Endothelial cell of umbilical vein (primary cell): Measurements from ENCODE around the gene EIF2S1. TPM values are rescaled to one million over a fixed set of nuclear protein-coding genes. Genes with fewer than 3 reads are reported as not detected.

Source experiments
- BruUV-seq: library from RNA; stranded (reverse); fragments of 400-500 nt; replicated peaks from 2 replicates; lab custom pipeline; 2021; lab: Mats Ljungman, UMichigan
- CTCF ChIA-PET: fragments of 300-600, 350-600 bp; sonication (Branson Sonifier 250); formaldehyde crosslinking; loops from one replicate; lab custom pipeline; 2021; ENCODE audit warnings: antibody characterized with exemption, inconsistent platforms; lab: Charles Lee
- POLR2A ChIA-PET: fragments of 300-600, 350-600 bp; sonication (Branson Sonifier 250); formaldehyde crosslinking; loops from one replicate; lab custom pipeline; 2021; ENCODE audit warnings: antibody characterized with exemption, inconsistent platforms; lab: Charles Lee
- DNase-seq: peaks from one replicate; pipeline ENCODE4 v3.0.0-alpha.2; 2011; ENCODE audit warnings: low read depth, low spot score
- FAIRE-seq: peaks from 2 replicates; lab custom pipeline; 2011; peaks lifted over from hg19 to GRCh38; lab: Jason Lieb, UNC
- H2AFZ ChIP-seq: 2 replicates; pipeline ENCODE4 v1.6.0; 2012; ENCODE audit warnings: low read depth, low read length, control low read depth, inconsistent platforms
- H3K27ac ChIP-seq: 2 replicates; pipeline ENCODE4 v1.5.1; 2011; ENCODE audit warnings: low read depth, mild to moderate bottlenecking, control low read depth, low read length, moderate library complexity; ENCODE audit not compliant: insufficient read depth
- H3K27me3 ChIP-seq, 2 experiments: 2 replicates each; pipeline versions ENCODE4 v1.6.0 to v1.6.1; 2011; ENCODE audit warnings: low read length in 2 of 2, mixed read lengths in 1 of 2; ENCODE audit not compliant: control insufficient read depth in 2 of 2, insufficient read depth in 2 of 2
- H3K36me3 ChIP-seq, 2 experiments: 2 replicates in 1 of 2; 3 replicates in 1 of 2; pipeline ENCODE4 v1.5.1; 2011; ENCODE audit warnings: low read length in 2 of 2, mild to moderate bottlenecking in 1 of 2, moderate library complexity in 1 of 2; ENCODE audit not compliant: control insufficient read depth in 2 of 2, insufficient read depth in 2 of 2; ENCODE audit errors: extremely low read depth in 1 of 2
- H3K4me1 ChIP-seq: 3 replicates; pipeline ENCODE4 v1.5.1; 2011; ENCODE audit warnings: mild to moderate bottlenecking, low read length; ENCODE audit not compliant: control insufficient read depth, insufficient read depth; ENCODE audit errors: extremely low read depth
- H3K4me2 ChIP-seq: 2 replicates; pipeline ENCODE4 v1.6.1; 2011; ENCODE audit warnings: low read length, control low read depth, mixed read lengths; ENCODE audit not compliant: insufficient read depth
- H3K4me3 ChIP-seq, 3 experiments: fragments of 200-600 bp in 1 of 3; sonication (generic), shearing (Covaris generic) in 1 of 3; replicated peaks in 1 of 3; 2 replicates each; pipeline ENCODE4 v1.5.1; 2011 to 2016; ENCODE audit warnings: control low read depth in 3 of 3, low read length in 3 of 3, mild to moderate bottlenecking in 2 of 3, inconsistent platforms in 1 of 3, low read depth in 1 of 3, moderate library complexity in 1 of 3; ENCODE audit not compliant: insufficient read depth in 1 of 3
- H3K79me2 ChIP-seq: 2 replicates; pipeline ENCODE4 v1.6.0; 2012; ENCODE audit warnings: low read length, inconsistent platforms; ENCODE audit not compliant: control insufficient read depth, insufficient read depth
- H3K9ac ChIP-seq: replicated peaks from 2 replicates; pipeline ENCODE3; 2011; ENCODE audit warnings: low read length, control low read depth; ENCODE audit not compliant: insufficient read depth; ENCODE audit errors: extremely low read depth
- H3K9me1 ChIP-seq: replicated peaks from 3 replicates; pipeline ENCODE4 v1.6.0; 2011; ENCODE audit warnings: mild to moderate bottlenecking, low read length; ENCODE audit not compliant: control insufficient read depth, insufficient read depth; ENCODE audit errors: extremely low read depth
- H3K9me3 ChIP-seq: replicated peaks from 2 replicates; pipeline ENCODE4 v1.5.1; 2012; ENCODE audit warnings: low read length, inconsistent platforms; ENCODE audit not compliant: control insufficient read depth, insufficient read depth
- H4K20me1 ChIP-seq: replicated peaks from 2 replicates; pipeline ENCODE3; 2011; ENCODE audit warnings: mild to moderate bottlenecking, low read length; ENCODE audit not compliant: control insufficient read depth, insufficient read depth; ENCODE audit errors: extremely low read depth
- CTCF ChIP-seq, 2 donors: IDR thresholded peaks; 1 replicate in 1 of 2; 2 replicates in 1 of 2; pipeline ENCODE4 v1.5.1; 2011; ENCODE audit warnings: low read length in 2 of 2, mild to moderate bottlenecking in 2 of 2, moderate library complexity in 2 of 2, control low read depth in 1 of 2, inconsistent platforms in 1 of 2, low read depth in 1 of 2; ENCODE audit not compliant: insufficient read depth in 1 of 2; ENCODE audit errors: extremely low read depth in 1 of 2
- EZH2 ChIP-seq: IDR thresholded peaks from 2 replicates; pipeline ENCODE4 v1.6.1; 2012; ENCODE audit warnings: borderline replicate concordance, low read depth, mild to moderate bottlenecking, moderate library complexity, low read length, inconsistent platforms; ENCODE audit not compliant: severe bottlenecking
- FOS ChIP-seq: IDR thresholded peaks from 2 replicates; pipeline ENCODE4 v1.6.1; 2011; ENCODE audit warnings: mild to moderate bottlenecking, low read length, moderate library complexity, borderline replicate concordance; ENCODE audit not compliant: insufficient read depth
- GATA2 ChIP-seq: IDR thresholded peaks from 2 replicates; pipeline ENCODE4 v1.7.0; 2011; ENCODE audit warnings: low read depth, mild to moderate bottlenecking, moderate library complexity, mixed read lengths, low read length; ENCODE audit not compliant: insufficient read length, insufficient read depth
- JUN ChIP-seq: IDR thresholded peaks from 2 replicates; pipeline ENCODE4 v1.6.1; 2011; ENCODE audit warnings: borderline replicate concordance, low read depth; ENCODE audit not compliant: insufficient read length, insufficient read depth
- MAX ChIP-seq: IDR thresholded peaks from 2 replicates; pipeline ENCODE4 v1.6.1; 2011; ENCODE audit not compliant: insufficient read depth, insufficient read length
- MYC ChIP-seq: IDR thresholded peaks from one replicate; pipeline ENCODE4 v1.6.1; 2011; ENCODE audit warnings: mild to moderate bottlenecking, low read depth, low read length
- POLR2A ChIP-seq: IDR thresholded peaks from 2 replicates; pipeline ENCODE4 v1.6.1; 2012; ENCODE audit warnings: low read depth, mild to moderate bottlenecking, control low read depth, low read length
- POLR2AphosphoS5 ChIP-seq: IDR thresholded peaks from 2 replicates; pipeline ENCODE4 v1.6.1; 2012; ENCODE audit warnings: low read depth, mild to moderate bottlenecking, control low read depth, low read length, moderate library complexity; ENCODE audit not compliant: insufficient read depth
- dilution Hi-C: fragments of 300-500 bp; cut with MboI; formaldehyde crosslinking; loops from one replicate; pipeline ENCODE4 v1.15.0; 2019; ENCODE audit warnings: low sequenced_read_pairs; ENCODE audit not compliant: extremely low pct_ligation_motif_present
- intact Hi-C: fragments of 100-400 bp; cut with micrococcal nuclease; formaldehyde crosslinking; loops from one replicate; pipeline ENCODE4 v1.10.0; 2022
- polyA plus RNA-seq, 4 experiments: library from polyadenylated mRNA; depleted of rRNA in 3 of 4; stranded (reverse) in 3 of 4; unstranded in 1 of 4; fragments of >200 nt; gene quantifications; 2 replicates each; pipeline versions ENCODE4 v1.2.1 to v1.2.3, GENCODE V29; 2011 to 2012; ENCODE audit warnings: missing spikeins in 1 of 4
- total RNA-seq: library from RNA; stranded (reverse); gene quantifications from 2 replicates; pipeline ENCODE4 v1.2.3, GENCODE V29; 2021

The EIF2S1 gene
- total and polyA plus RNA-seq, 2 donors (not counting 3 experiments of a cell fraction or from before 2014, with no cell fraction given) = 36.8 to 135 TPM

DNA sequence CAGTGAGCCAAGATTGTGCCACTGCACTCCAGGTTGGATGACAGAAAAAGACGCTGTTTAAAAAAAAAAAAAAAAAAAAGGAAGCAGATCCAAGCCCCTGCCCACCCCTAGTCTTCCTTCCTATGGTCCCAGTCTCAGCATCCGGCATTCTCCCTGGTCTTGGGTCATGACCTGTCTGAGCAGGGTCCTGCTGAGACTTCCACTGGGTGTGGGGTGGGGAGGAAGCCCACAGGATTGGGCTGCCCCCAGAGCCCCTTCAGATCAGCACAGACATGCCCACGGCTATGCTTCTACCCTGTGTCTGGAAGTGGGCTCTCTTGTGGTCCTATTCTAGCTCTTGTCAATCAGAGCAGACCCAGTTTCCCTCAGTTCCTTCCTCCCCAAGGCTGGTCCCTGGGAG is 64.4 kb downstream of the EIF2S1 start:
- no peaks in the 10 kb centered on the region for H3K36me3 ChIP-seq
- DNase-seq = no peak
- dilution Hi-C loops (no loop called here), intact Hi-C loops (loop anchor here (10.0 kb wide), 1 partner anchor 90 kb away; no protein-coding TSS in a partner anchor)
- H3K9me3 ChIP-seq = no peaks in the 10 kb centered on the region
- ChIA-PET CTCF (interaction anchor here (0.6 to 9.1 kb wide), 6 partner anchors 12 to 278 kb away, joined by 3 to 298 read pairs (median 3); partner anchors contain the start of genes PLEK2 and RDH12), POLR2A (no interaction called here)
- BruUV-seq = no TSS peak
- H3K4me1 ChIP-seq = peaks cover 2% of the 10 kb centered on the region
- H3K4me3 ChIP-seq = no peak overlapping the region
- no peaks in the 10 kb centered on the region for H3K79me2 ChIP-seq
- H3K9ac ChIP-seq = no peak overlapping the region
- peak overlapping the region; percentile 60 for H2AFZ ChIP-seq
- no peaks in the 10 kb centered on the region for H3K27me3 ChIP-seq
- no peak for TF ChIP-seq EZH2
- no peak for TF ChIP-seq GATA2
- no peak for TF ChIP-seq JUN
- no peak for FAIRE-seq
- no peaks in the 10 kb centered on the region for H3K9me1 ChIP-seq
- H3K27ac ChIP-seq = no peak overlapping the region
- H4K20me1 ChIP-seq = no peaks in the 10 kb centered on the region
- H3K4me2 ChIP-seq = no peak overlapping the region

- H3K4me3 ChIP-seq = no peak overlapping the region
- no peak overlapping the region for H3K27ac ChIP-seq
- peaks cover 2% of the 10 kb centered on the region for H3K4me1 ChIP-seq
- TF ChIP-seq JUN (no peak), CTCF (IDR thresholded peaks at IDR 0.05; ENCODE audit: extremely low read depth in 1 of 2, insufficient read depth in 1 of 2, low read depth in 1 of 2, low read length in 2 of 2) (no peak), GATA2 (no peak), POLR2A (no peak), MYC (no peak), EZH2 (no peak), MAX (no peak), FOS (no peak), POLR2AphosphoS5 (no peak)
- H3K79me2 ChIP-seq = no peaks in the 10 kb centered on the region
- intact Hi-C loops = loop anchor here (2.0 to 10.0 kb wide), 2 partner anchors 89 to 107 kb away; partner anchors contain the start of gene PLEKHH1
- no peaks in the 10 kb centered on the region for H3K36me3 ChIP-seq
- no peaks in the 10 kb centered on the region for H3K9me1 ChIP-seq
- no peaks in the 10 kb centered on the region for H3K9me3 ChIP-seq
- no peak for DNase-seq
- CTCF ChIA-PET = interaction anchor here (1.7 to 9.1 kb wide), 9 partner anchors 9 to 277 kb away, joined by 3 to 298 read pairs (median 18); partner anchors contain the start of genes ATP6V1D, EIF2S1, PIGH and PLEK2
- no peak overlapping the region for H3K4me2 ChIP-seq
- H2AFZ ChIP-seq = no peak overlapping the region
- no TSS peak for BruUV-seq
- no peak overlapping the region for H3K9ac ChIP-seq
- POLR2A ChIA-PET = no interaction called here
- H4K20me1 ChIP-seq = no peaks in the 10 kb centered on the region
- H3K27me3 ChIP-seq = no peaks in the 10 kb centered on the region
- no peak for FAIRE-seq
- dilution Hi-C loops = no loop called here
These were observed 65.5 kb downstream of the EIF2S1 start for GRCh38 chr14:67425608-67426007.
